HG02588 (cell line): Measurements from ENCODE around the gene ZFP57.

Source experiments
- ATAC-seq: cut with Tn5 transposase; IDR thresholded peaks from one replicate; pipeline ENCODE4 v1.9.1; 2021; ENCODE audit warnings: mild to moderate bottlenecking, moderate library complexity; ENCODE audit not compliant: unreplicated experiment

The ZFP57 gene

GRCh38 chr6:29626948-29627754 is 53.8 kb downstream of the ZFP57 start:
- ATAC-seq, result no peak

GRCh38 chr6:29625337-29625930 is 55.5 kb downstream of the ZFP57 start:
- no peak for ATAC-seq

GRCh38 chr6:29624520-29624961 is 56.4 kb downstream of the ZFP57 start:
- ATAC-seq, result no peak
